G401 (cell line): ENCODE measurements around the gene RFX2. TPM values are rescaled to one million over a fixed set of nuclear protein-coding genes. Genes with fewer than 3 reads are reported as not detected.

Experiments used
- DNase-seq: peaks from one replicate; pipeline ENCODE4 v3.0.0-alpha.2; 2015; ENCODE audit warnings: low spot score
- in situ Hi-C: cut with HindIII; loops from 2 replicates; pipeline ENCODE4 v1.10.0; 2016; ENCODE audit warnings: low sequenced_read_pairs, mixed read lengths
- total RNA-seq: library from RNA; depleted of rRNA; stranded (reverse); fragments of >200 nt; shearing (Covaris generic); gene quantifications from 2 replicates; pipeline ENCODE4 v1.2.3, GENCODE V29; 2014; rRNA removed

RFX2 gene
- total RNA-seq, 1 experiment from 2014 or later, result 4.2 TPM

DNA sequence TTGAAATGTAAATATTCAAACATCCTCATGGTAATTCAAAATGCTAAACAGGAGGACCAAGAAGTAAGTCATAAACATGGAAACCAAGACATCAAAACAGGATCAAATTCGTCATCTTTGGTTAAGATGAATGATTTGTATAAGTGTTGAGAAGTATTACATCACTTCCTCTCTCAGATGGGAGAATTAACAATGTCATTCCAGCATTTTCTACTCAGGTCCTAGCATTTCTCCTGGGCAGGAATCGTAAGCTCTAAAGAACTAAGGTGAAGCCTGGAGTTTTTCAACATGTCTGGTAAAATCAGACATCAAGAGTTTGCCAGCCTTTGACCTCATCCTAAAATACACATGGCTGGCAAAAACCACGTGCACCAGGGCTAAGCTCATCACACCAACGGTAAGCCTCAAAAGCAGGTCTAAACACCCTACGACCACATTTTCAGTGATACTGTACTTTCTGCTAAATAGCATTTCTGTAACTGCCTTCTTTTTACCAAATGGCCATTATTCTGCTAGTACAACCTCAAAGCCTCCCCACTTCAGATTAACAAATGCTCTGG, 157.2 kb downstream of the RFX2 start:
- DNase-seq, result no peak
- in situ Hi-C loops, result no loop called here

DNA sequence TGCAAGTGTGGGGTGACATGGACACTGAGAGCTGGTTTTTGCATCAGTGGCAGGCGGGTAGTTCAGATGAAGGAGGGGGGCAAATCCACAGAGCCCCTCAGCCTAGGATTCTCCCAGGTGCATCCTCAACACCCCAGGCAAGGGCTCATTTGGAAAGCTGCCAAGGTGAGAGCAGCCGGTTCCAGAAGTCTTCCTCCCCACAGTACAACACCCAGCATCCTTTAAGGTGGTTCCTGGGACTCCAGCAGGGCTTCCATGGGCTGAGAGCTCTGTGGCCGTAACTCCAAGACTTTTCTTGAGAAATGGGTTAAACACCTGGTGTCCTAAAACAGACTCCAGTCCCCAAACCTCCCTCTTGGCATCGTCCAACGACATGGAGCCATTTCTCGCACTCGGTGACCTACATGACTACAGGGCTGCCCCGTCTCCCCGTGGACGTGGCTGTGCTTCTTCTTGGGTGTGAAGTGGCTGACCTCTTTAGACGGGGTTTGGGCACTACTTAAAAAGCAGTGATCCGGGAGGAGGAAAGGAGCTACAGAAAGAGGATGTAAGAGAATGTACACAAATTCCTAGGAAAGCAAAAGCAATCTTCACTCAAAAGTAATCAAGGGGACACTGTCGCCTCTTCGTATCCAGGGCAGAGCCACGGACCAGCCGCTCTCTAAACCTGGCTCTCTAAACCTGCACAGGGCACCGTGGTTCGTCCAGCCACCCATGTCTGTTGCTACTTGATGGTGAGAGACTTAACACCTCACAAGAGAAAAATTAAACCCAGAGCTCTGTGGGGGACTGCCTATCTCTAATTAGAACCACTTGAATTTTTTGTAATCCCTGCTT, 157.9 kb downstream of the RFX2 start:
- in situ Hi-C loops, result no loop called here
- peak; percentile 43 for DNase-seq

DNA sequence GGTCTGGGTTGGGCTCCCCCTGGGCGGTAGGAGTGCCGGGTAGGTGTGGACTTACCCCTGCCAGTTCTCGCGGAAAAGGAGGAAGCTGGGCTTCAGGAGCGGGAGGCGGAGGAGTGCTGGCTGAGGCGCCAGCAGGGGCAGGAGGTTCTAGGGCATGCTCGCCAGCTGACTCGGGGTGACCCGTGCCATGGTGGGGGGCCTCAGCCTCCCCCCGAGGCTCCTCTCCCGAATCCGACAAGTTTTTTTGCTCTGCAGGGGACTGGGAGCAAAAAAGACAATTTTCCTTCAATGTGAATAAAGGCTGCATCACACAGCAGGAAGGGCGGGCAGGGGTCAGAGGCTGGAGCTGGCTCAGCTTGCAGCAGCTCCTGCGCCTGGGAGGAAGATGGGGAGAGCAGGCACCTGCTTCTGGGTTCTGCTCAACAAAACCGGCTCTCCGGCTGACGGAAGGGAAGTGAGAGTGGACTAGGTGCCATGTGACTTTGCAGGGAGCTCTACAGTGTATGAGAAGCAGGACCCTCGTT, 158.9 kb downstream of the RFX2 start:
- DNase-seq, result no peak

DNA sequence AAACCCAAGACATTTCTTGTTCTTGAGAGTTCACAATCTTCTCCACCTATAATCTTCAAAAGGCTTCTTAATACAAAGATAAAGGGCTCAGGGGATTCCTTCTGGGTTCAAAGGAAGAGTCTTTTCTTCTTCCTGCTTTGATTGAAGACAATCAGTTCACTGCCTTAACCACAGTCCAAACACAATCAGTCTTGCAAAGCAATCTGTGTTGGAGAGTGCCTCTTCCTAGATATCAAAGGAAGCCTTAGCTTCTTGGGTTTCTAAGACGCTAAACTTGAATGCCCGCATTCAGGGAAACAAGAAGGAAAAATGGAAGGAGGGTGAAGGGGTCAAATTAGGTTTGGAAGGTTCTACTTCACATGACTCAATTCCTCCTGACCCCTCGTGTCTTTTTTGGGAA, 159.6 kb downstream of the RFX2 start:
- in situ Hi-C loops, result no loop called here
- no peak for DNase-seq

More for the DNA sequence above, 158.9 kb downstream of the RFX2 start:
- in situ Hi-C loops, result no loop called here

GRCh38 chr19:5949792-5950305, 160.5 kb downstream of the RFX2 start:
- DNase-seq, result no peak
- in situ Hi-C loops, result no loop called here

GRCh38 chr19:5948752-5949564, 161.3 kb downstream of the RFX2 start:
- DNase-seq, result peak; percentile 70
- in situ Hi-C loops, result no loop called here

DNA sequence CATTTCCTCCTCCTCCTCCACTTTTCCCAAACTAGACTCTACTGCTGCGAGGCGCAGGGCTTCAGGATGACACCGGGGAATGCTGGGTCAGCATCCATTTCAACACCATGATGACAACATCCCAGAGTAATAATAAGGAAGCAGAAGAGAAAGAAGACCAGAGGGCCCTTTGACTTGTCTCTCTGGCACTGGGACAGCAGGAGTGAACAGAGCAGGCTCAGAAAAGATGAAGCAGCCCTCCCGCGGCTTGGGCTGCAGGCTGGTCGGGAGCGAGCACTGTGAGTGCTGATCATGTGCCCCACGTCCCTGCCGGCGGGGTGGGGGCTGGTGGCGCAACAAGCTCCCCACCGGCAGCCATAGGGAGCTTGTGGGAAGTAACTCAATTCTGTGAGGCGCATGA, 162.9 kb downstream of the RFX2 start:
- in situ Hi-C loops, result no loop called here
- DNase-seq, result no peak

DNA sequence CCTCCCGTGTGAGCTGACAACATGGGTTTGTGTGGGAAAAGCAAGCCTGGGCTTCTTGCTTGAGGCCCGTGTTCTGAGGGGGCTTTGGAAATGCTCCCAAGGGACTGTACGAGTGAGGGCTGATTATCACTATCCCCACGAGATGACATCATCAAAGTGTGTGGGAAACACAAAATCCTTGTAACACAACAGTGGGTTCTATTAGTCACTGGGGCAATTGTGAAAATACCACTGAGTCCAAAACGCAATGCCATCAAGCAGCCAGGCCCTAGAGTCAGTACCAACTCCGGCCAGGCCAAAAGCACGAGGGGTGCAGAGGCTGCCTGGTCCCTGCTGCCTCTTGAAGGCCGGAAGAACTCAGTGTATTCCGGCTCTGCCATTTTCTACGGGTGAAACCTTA, 166.7 kb downstream of the RFX2 start:
- DNase-seq, result no peak
- in situ Hi-C loops, result no loop called here

Other genes starting within 250 kb of the RFX2 start
- gene FUT5, start 240.0 kb downstream of the RFX2 start, total RNA-seq, result not detected in 2 replicates
- 430 and 662 TPM in 2 replicates for gene NDUFA11, start 206.7 kb downstream of the RFX2 start, total RNA-seq
- 2.2 and 2.6 TPM in 2 replicates for gene VMAC, start 205.6 kb downstream of the RFX2 start, total RNA-seq
- 0.31 and 5.8 TPM in 2 replicates for gene CAPS, start 196.2 kb downstream of the RFX2 start, total RNA-seq
- gene RANBP3, start 132.4 kb downstream of the RFX2 start, total RNA-seq, result 55.2 and 71.9 TPM in 2 replicates
- not detected in 2 replicates for gene ACSBG2, start 25.2 kb upstream of the RFX2 start, total RNA-seq
- 5.6 and 7.5 TPM in 2 replicates for gene MLLT1, start 169.5 kb upstream of the RFX2 start, total RNA-seq
- not detected in 2 replicates for gene ACER1, start 223.1 kb upstream of the RFX2 start, total RNA-seq